GM20000 (cell line): ENCODE data around the gene ZBTB26.

Experiments
- DNase-seq: peaks from one replicate; pipeline ENCODE4 v3.0.0; 2012; ENCODE audit warnings: low spot score
- CTCF ChIP-seq: IDR thresholded peaks from 2 replicates; pipeline ENCODE4 v1.5.1; 2012; ENCODE audit warnings: mild to moderate bottlenecking, control low read depth; ENCODE audit errors: extremely low read depth, missing control alignments

Gene ZBTB26

GRCh38 chr9:122950263-122950662 lies 19.0 kb upstream of the ZBTB26 start:
- no peak for TF ChIP-seq CTCF
- DNase-seq, result no peak

- no peak for DNase-seq
- no peak for TF ChIP-seq CTCF
Observed at GRCh38 chr9:122949696-122950095, 18.4 kb upstream of the ZBTB26 start.

- TF ChIP-seq CTCF, result no peak
- DNase-seq, result no peak
Observed at GRCh38 chr9:122948313-122948712, 17.0 kb upstream of the ZBTB26 start.

GRCh38 chr9:122946461-122947005 lies 15.2 kb upstream of the ZBTB26 start:
- TF ChIP-seq CTCF, result no peak
- DNase-seq, result no peak

GRCh38 chr9:122944960-122945888 lies 13.9 kb upstream of the ZBTB26 start:
- DNase-seq, result no peak
- no peak for TF ChIP-seq CTCF

- peak; percentile 10 for DNase-seq
- TF ChIP-seq CTCF, result no peak
Observed at GRCh38 chr9:122941582-122942234, 10.4 kb upstream of the ZBTB26 start.
